Activated CD8-positive, alpha-beta memory T cell treated with anti-CD3 and anti-CD28 coated beads for 4 hours (primary cell): Measurements from ENCODE around the gene CTDSPL.

Experiments
- DNase-seq, 2 donors: peaks; one replicate each; pipeline ENCODE4 v3.0.0-alpha.2; 2020; ENCODE audit warnings: low read depth in 2 of 2

CTDSPL gene

GRCh38 chr3:37913522-37913921, 51.8 kb downstream of the CTDSPL start:
- no peak for DNase-seq

- DNase-seq: no peak
These were observed 55.0 kb downstream of the CTDSPL start for GRCh38 chr3:37916685-37917084.

GRCh38 chr3:37918627-37919026, 56.9 kb downstream of the CTDSPL start:
- no peak for DNase-seq

- no peak for DNase-seq
These were observed 58.5 kb downstream of the CTDSPL start for GRCh38 chr3:37920156-37920699.

GRCh38 chr3:37921025-37921424, 59.3 kb downstream of the CTDSPL start:
- DNase-seq: no peak

- no peak for DNase-seq
These were observed 61.3 kb downstream of the CTDSPL start for GRCh38 chr3:37922721-37923568.

- DNase-seq: no peak
These were observed 61.9 kb downstream of the CTDSPL start for GRCh38 chr3:37923569-37924040.

- DNase-seq: no peak
These were observed 62.8 kb downstream of the CTDSPL start for GRCh38 chr3:37924453-37924852.

GRCh38 chr3:37925157-37925556, 63.5 kb downstream of the CTDSPL start:
- no peak for DNase-seq

GRCh38 chr3:37926611-37927010, 64.9 kb downstream of the CTDSPL start:
- no peak for DNase-seq

GRCh38 chr3:37930495-37930894, 68.8 kb downstream of the CTDSPL start:
- DNase-seq: no peak

GRCh38 chr3:37932505-37932904, 70.8 kb downstream of the CTDSPL start:
- DNase-seq: no peak

- DNase-seq: no peak
These were observed 73.1 kb downstream of the CTDSPL start for GRCh38 chr3:37934631-37935289.

- no peak for DNase-seq
These were observed 73.6 kb downstream of the CTDSPL start for GRCh38 chr3:37935290-37935668.

- no peak for DNase-seq
These were observed 74.3 kb downstream of the CTDSPL start for GRCh38 chr3:37935756-37936666.

- no peak for DNase-seq
These were observed 75.5 kb downstream of the CTDSPL start for GRCh38 chr3:37937156-37937555.

GRCh38 chr3:37938011-37938410, 76.3 kb downstream of the CTDSPL start:
- no peak for DNase-seq

GRCh38 chr3:37940242-37940908, 78.7 kb downstream of the CTDSPL start:
- DNase-seq: no peak

- DNase-seq: no peak
These were observed 80.2 kb downstream of the CTDSPL start for GRCh38 chr3:37941608-37942508.

- no peak for DNase-seq
These were observed 81.0 kb downstream of the CTDSPL start for GRCh38 chr3:37942646-37943045.
